ENCODE measurements around the gene ZNF521. TPM values are rescaled to one million over a fixed set of nuclear protein-coding genes. Genes with fewer than 3 reads are reported as not detected.

ZNF521 gene
- total and polyA plus RNA-seq, 2 donors (not counting 3 experiments of a cell fraction or from before 2014, with no cell fraction given), result 111 to 168 TPM

DNA sequence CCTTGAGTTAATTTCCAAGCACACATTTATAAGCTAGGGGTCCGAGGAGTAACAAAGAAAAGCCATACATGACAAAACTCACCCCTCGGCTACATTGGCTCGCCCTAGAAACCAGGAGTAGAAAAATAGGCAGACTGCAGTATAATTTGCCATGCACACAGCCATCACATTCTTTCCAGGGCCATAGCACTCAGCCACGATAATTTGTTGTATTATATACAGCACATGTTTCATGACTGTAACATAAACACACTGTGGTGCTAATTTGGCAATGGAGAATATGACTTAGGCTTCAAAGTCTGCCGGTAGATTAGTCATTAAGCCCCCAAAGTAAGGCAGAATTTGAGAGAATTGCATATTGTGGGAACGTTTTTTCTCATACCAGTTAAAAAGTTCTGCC, 254.9 kb downstream of the ZNF521 start:
- TF ChIP-seq JUN (IDR thresholded peaks at IDR 0.05; ENCODE audit: borderline replicate concordance, insufficient read depth, insufficient read length, low read depth) (peak; percentile 18), POLR2A (IDR thresholded peaks at IDR 0.05; ENCODE audit: low read depth, low read length) (no peak), GATA2 (IDR thresholded peaks at IDR 0.05; ENCODE audit: insufficient read depth, insufficient read length, low read depth, low read length) (no peak)
- Histone ChIP-seq H3K27me3 (ENCODE audit: control insufficient read depth in 2 of 2, insufficient read depth in 2 of 2, low read length in 2 of 2) (no peaks in the 10 kb centered on the region), H3K9me3 (replicated peaks; ENCODE audit: control insufficient read depth, insufficient read depth, low read length) (no peaks in the 10 kb centered on the region), H3K79me2 (ENCODE audit: control insufficient read depth, insufficient read depth, low read length) (peaks cover 8% of the 10 kb centered on the region), H3K4me1 (ENCODE audit: control insufficient read depth, extremely low read depth, insufficient read depth, low read length) (peaks cover 58% of the 10 kb centered on the region), H3K4me2 (ENCODE audit: insufficient read depth, low read length) (peak overlapping the region; percentile 87), H3K9me1 (replicated peaks; ENCODE audit: control insufficient read depth, extremely low read depth, insufficient read depth, low read length) (peaks cover 4% of the 10 kb centered on the region), H2AFZ (ENCODE audit: low read depth, low read length) (peak overlapping the region; percentile 36), H4K20me1 (replicated peaks; ENCODE audit: control insufficient read depth, extremely low read depth, insufficient read depth, low read length) (no peaks in the 10 kb centered on the region), H3K27ac (ENCODE audit: insufficient read depth, low read depth, low read length) (peak overlapping the region; percentile 85), H3K9ac (replicated peaks; ENCODE audit: extremely low read depth, insufficient read depth, low read length) (peak overlapping the region; percentile 39), H3K36me3 (ENCODE audit: control insufficient read depth in 2 of 2, extremely low read depth in 1 of 2, insufficient read depth in 2 of 2, low read length in 2 of 2) (peaks cover 0 to 2% of the 10 kb centered on the region in 2 experiments), H3K4me3 (replicated peaks in 1 of 3; ENCODE audit: insufficient read depth in 1 of 3, low read depth in 1 of 3, low read length in 3 of 3) (peak overlapping the region in 1 of 3 experiments; percentile 44)
- no peak for FAIRE-seq
- intact Hi-C loops (cut with micrococcal nuclease), result loop anchor here (2.0 to 5.0 kb wide), 5 partner anchors 42 to 256 kb away; partner anchors contain the start of gene ZNF521
- ChIA-PET CTCF (no interaction called here), POLR2A (interaction anchor here (1.4 kb wide), 1 partner anchor 132 kb away, joined by 3 read pairs; no protein-coding TSS in a partner anchor)
- peak; percentile 44 for DNase-seq (ENCODE audit: low read depth, low spot score)
- no TSS peak for BruUV-seq (replicated peaks)
- dilution Hi-C loops (cut with MboI; ENCODE audit: extremely low pct_ligation_motif_present, low sequenced_read_pairs), result no loop called here

GRCh38 chr18:25093141-25093540, 258.8 kb downstream of the ZNF521 start:
- H3K4me1 ChIP-seq (ENCODE audit: control insufficient read depth, extremely low read depth, insufficient read depth, low read length), result peaks cover 43% of the 10 kb centered on the region
- H2AFZ ChIP-seq (ENCODE audit: low read depth, low read length), result no peak overlapping the region
- H3K36me3 ChIP-seq (ENCODE audit: control insufficient read depth in 2 of 2, extremely low read depth in 1 of 2, insufficient read depth in 2 of 2, low read length in 2 of 2), result peaks cover 8 to 19% of the 10 kb centered on the region in 2 experiments
- FAIRE-seq (no peak), DNase-seq (ENCODE audit: low read depth, low spot score) (no peak)
- H4K20me1 ChIP-seq (replicated peaks; ENCODE audit: control insufficient read depth, extremely low read depth, insufficient read depth, low read length), result no peaks in the 10 kb centered on the region
- no peak overlapping the region for H3K27ac ChIP-seq (ENCODE audit: insufficient read depth, low read depth, low read length)
- H3K9ac ChIP-seq (replicated peaks; ENCODE audit: extremely low read depth, insufficient read depth, low read length), result no peak overlapping the region
- TF ChIP-seq FOS (IDR thresholded peaks at IDR 0.05; ENCODE audit: borderline replicate concordance, insufficient read depth, low read length), result no peak
- TF ChIP-seq POLR2AphosphoS5 (IDR thresholded peaks at IDR 0.05; ENCODE audit: insufficient read depth, low read depth, low read length), result no peak
- TF ChIP-seq, protein P1, sequence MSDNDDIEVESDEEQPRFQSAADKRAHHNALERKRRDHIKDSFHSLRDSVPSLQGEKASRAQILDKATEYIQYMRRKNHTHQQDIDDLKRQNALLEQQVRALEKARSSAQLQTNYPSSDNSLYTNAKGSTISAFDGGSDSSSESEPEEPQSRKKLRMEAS (IDR thresholded peaks at IDR 0.05; ENCODE audit: insufficient read depth, insufficient read length), result no peak
- TF ChIP-seq MYC (IDR thresholded peaks at IDR 0.05; ENCODE audit: low read depth, low read length), result no peak
- TF ChIP-seq JUN (IDR thresholded peaks at IDR 0.05; ENCODE audit: borderline replicate concordance, insufficient read depth, insufficient read length, low read depth), result no peak
- TF ChIP-seq POLR2A (IDR thresholded peaks at IDR 0.05; ENCODE audit: low read depth, low read length), result no peak
- TF ChIP-seq GATA2 (IDR thresholded peaks at IDR 0.05; ENCODE audit: insufficient read depth, insufficient read length, low read depth, low read length), result no peak
- TF ChIP-seq CTCF (IDR thresholded peaks at IDR 0.05; ENCODE audit: extremely low read depth in 1 of 2, insufficient read depth in 1 of 2, low read depth in 1 of 2, low read length in 2 of 2), result no peak
- TF ChIP-seq EZH2 (IDR thresholded peaks at IDR 0.05; ENCODE audit: borderline replicate concordance, low read depth, low read length, severe bottlenecking), result no peak
- peaks cover 4% of the 10 kb centered on the region for H3K9me1 ChIP-seq (replicated peaks; ENCODE audit: control insufficient read depth, extremely low read depth, insufficient read depth, low read length)
- no peak overlapping the region for H3K4me3 ChIP-seq (replicated peaks in 1 of 3; ENCODE audit: insufficient read depth in 1 of 3, low read depth in 1 of 3, low read length in 3 of 3)
- H3K9me3 ChIP-seq (replicated peaks; ENCODE audit: control insufficient read depth, insufficient read depth, low read length), result no peaks in the 10 kb centered on the region
- peaks cover 8% of the 10 kb centered on the region for H3K79me2 ChIP-seq (ENCODE audit: control insufficient read depth, insufficient read depth, low read length)
- H3K27me3 ChIP-seq (ENCODE audit: control insufficient read depth in 2 of 2, insufficient read depth in 2 of 2, low read length in 2 of 2), result no peaks in the 10 kb centered on the region
- no TSS peak for BruUV-seq (replicated peaks)
- intact Hi-C loops (cut with micrococcal nuclease), result no loop called here
- ChIA-PET CTCF (no interaction called here), POLR2A (no interaction called here)
- no peak overlapping the region for H3K4me2 ChIP-seq (ENCODE audit: insufficient read depth, low read length)
- dilution Hi-C loops (cut with MboI; ENCODE audit: extremely low pct_ligation_motif_present, low sequenced_read_pairs), result no loop called here

Data from endothelial cell of umbilical vein (primary cell).